IPS DF 19.7 (cell line): ENCODE data around the gene SNX10.

Experiments
- DNase-seq: peaks from one replicate; pipeline ENCODE4 v3.0.0-alpha.2; 2013; ENCODE audit warnings: low read depth, low spot score

Gene SNX10

DNA sequence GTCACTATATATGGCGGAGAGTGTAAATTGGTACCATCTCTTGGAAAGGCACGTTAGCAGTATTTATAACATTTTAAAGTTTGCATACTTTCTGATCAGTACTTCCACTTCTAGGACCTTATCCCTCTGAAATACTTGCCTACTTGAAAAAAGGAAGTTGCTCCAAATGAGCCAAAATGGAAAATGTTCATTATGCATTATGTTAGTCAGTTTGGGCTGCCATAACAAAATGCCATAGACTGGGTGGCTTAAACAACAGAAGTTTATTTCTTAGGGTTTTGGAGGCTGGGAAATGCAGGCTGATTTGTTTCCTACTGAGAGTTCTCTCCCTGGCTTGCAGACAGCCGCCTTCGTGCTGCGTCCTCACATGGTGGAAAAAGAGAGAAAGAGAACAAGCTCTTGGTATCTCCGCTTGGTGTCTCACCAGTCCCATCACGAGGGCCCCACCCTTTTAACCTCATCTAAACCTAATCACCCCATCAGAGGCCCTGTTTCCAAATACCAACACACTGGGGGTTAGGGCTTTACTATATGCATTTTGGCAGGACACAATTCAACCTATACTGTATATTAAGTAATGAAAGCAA lies 6.9 kb downstream of the SNX10 start:
- DNase-seq, result no peak

DNA sequence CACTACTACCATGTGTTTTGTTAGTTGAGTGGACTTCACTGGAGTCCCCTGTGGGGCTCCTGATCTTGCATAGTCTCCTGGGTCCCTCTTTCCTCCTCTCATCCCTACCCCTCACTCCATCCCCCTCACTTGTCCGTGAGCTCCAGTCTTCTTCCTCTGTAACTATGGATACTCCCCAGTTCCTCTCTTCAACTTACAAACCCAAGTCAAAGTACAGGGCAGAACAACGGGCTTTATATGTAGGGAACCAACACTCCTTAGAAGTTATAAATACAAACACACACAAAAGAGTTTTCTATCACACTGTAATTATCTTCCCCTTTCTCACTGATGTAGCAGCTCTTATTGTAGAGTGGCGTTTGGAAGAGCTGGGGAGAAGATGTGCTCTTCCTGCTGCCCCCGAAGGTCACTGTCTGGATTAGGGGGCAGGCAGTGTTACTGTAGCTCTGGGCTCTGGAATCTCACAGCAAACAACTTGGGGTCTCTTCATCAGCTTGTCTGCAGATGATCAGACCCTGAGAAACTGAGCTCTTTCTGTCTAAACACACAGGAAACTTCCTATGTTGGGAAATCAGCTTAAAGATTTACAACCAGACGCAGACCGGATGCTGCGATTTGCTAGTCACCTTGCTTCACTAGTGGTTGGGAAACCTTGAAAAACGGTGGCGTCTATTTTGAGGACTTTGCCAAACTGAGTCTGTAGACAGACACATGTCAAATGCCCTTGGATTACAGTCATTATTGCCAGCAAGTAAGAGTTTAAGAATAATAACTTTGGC lies 13.6 kb downstream of the SNX10 start:
- no peak for DNase-seq

DNA sequence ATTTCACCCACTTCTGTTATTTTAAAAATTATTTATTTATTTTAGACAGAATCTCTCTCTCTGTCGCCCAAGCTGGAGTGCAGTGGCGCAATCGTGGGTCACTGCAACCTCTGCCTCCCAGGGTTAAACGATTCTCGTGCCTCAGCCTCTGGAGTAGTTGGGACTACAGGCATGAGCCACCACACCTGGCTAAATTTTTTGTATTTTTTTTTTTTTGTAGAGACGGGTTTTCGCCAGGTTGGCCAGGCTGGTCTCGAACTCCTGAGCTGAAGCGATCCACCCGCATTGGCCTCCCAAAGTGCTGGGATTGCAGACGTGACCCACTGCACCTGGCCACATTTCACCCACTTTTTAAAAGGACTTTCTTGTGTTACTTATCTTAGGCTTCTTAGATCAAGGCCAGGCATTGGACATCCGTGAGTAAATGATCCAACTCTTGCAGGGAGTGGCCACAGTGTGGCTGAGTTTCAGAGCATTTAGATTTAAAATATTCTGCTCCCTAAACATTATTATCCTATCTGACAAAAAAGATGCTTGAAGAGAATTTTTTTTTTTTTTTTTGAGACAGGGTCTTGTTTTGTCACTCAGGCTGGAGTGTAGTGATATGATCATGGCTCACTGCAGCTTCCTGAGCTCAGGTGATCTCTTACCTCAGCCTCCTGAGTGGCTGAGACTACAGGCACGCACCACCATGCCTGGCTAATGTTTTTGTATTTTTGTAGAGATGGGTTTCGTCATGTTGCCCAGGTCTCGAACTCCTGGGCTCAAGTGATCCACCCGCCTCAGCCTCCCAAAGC lies 14.4 kb downstream of the SNX10 start:
- no peak for DNase-seq

DNA sequence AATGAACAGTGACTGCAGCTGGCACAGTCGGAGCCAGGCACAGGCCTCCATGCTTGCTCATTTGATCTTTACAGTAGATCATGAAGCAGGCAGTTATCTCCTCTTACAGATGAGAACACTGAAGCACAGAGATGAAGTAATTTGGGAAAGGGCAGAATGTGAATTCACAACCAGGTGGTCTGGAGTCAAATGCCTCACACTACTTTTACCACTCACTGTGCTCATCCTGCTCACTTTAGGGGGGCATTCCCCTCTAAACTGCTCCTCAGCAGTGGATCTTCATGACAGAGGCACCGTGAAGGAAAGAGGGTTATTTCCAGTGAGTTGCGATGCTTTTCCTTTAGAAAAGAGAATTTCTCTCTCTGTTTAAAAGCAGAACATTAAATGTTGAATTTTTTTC lies 15.1 kb downstream of the SNX10 start:
- DNase-seq, result no peak

DNA sequence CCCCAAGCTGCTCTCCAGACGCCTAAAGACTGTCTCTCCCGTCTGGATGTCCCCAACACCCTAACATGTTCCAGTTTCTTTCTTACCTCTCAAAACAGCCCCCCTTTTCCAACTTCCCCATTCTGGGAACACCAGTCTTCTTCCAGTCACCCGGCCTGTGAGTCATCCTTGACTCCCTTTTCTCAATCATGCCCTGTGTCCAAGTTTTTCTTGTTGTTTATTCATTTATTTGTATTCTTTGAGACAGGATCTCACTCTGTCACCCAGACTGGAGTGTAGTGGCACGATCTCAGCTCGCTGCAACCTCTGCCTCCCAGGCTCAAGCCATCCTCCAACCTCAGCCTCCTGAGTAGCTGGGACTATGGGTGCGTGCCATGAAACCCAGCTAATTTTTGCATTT lies 15.6 kb downstream of the SNX10 start:
- DNase-seq, result no peak

DNA sequence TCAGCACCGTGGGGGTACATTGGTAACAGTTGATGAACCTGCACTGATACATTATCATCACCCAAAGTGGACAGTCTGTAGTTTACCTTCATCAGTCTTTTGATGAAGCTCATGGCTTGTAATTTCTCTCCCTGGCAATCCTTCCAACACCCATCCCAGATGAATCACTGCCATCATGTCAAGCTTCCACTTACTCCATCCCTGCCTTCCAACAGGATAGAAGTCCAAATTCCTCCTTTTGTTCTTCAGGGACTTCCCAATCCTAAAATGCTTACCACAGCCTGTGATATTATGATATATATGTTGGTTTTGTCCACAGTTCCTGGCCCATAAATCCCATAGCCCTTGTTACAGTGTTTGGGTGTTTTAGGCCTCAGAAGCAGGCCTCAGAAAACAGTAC lies 16.1 kb downstream of the SNX10 start:
- DNase-seq, result no peak

DNA sequence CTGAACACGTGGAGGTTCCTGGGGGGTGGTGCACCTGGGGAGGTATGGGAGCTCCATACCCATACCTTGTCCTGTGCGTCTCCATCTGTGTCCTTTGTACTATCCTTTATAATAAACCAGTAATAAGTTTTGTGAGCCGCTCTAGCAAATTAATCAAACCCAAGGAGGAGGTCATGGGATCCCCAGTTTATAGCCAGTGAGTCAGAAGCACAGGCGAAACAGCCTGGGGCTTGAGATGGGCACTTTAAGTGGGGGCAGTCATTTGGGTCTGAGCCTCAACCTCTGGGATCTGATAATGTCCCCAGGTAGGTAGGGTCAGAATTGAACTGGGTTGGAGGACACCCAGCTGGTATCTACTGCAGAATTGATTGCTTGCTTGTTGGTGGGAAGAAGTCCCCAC lies 16.9 kb downstream of the SNX10 start:
- no peak for DNase-seq

DNA sequence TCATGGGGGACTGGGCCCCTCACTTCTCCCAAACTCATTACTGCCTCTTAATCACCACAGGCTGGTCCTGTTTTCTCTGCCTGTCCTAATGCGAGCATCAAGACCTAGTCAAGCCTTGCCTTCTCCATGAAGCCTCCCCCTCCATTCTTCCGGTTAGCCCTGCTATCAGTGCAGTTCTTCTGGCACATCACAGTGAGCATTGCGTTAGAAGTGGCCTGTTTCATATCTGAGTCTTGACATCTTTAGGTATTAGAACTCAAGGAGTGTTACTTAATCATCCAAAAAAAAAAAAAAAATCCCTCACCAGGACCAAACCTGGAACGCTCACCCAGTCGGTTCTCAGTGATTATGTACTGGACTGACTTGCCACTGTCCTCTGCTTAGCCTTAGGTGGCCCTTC lies 17.4 kb downstream of the SNX10 start:
- DNase-seq, result no peak

DNA sequence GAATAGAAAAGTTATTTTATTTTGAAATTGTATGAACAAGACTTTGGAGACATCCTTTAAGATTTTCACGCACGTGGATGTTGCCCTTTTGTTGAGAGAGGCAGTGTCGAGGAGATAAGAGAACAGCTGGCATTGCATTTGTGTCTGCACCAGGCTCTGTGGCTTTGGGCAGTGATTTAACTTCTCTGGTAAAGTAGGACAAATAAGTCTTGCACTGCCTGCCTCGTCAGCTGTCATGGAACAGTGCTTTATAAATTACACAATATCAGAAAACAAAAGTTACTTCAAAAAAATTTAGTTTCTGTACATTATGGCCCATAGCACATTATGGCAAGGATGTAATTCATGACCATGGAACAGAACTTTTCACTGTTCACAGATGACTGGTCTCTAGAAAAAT lies 20.1 kb downstream of the SNX10 start:
- DNase-seq, result no peak

DNA sequence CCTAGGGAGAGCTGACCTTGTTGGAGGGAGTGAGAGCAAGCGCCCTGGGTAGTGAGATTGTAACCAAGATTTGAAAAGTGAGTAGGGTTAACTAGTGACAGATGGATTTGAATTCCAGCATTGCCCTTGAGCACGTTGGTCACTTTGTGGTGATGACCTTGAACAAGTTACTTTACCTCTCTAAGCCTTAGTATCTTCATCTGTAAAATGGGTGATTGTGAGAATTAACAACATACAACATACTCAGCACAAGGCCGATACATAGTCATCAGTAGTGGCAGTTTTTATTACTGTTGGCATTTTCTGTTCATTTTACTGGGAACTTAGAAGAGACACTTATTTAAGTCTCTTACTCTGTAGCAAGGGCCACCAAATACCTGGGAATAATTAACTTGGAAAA lies 25.5 kb downstream of the SNX10 start:
- DNase-seq, result no peak

DNA sequence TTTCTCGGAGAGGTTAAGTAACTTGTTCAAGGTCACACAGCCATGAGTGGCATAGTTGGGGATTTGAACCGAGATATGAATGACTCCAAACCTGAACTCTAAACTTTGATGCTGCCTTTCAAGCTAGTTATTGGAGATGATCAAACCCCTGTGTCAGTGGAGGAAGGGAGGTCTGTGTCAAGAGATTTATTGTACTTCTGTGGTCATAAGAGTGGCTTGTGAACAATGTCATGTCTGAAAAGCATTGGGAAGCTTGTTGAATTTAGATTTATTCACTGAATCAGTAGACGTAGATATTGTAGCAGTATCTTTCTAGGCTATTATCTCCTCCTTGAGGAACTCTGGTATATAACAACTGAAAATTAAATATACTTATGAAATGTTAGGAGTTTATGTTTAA lies 27.3 kb downstream of the SNX10 start:
- no peak for DNase-seq

DNA sequence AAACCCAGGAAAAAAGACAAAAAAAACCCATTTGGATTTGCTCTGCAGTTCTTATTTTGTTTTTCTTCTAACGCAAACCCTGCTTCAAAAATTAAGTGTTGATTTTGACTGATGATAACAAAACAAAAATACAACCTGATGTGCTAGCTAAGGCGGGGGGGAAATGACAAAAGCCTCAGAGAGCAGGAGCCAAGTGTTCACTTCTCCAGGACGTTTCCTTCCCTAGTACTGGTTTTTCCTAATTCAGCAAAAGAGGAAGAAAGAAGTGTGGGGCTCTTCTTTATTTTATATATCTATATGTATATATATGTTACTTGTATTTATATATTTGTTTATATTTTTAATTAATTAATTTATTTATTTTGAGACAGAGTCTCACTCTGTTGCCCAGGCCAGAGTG lies 28.0 kb downstream of the SNX10 start:
- DNase-seq, result no peak

DNA sequence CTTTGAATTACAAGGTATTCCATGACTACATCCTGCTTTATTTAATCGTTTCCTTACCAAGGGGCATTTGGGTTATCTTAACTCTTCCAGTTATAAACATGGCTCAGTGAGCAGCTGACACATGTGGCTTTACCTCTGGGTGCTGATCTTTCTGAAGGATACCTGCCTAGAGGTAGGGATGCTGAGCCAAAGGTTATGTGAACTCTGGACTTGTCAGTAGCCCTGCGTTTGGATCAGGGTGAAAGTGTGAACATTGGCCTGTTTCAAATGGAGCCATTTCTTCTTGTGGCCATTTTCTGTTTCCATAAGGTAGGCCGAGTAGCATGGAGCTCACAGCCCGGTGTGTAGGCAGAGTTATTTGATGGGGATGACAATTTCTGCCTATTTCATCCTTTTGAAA lies 29.2 kb downstream of the SNX10 start:
- DNase-seq, result no peak

DNA sequence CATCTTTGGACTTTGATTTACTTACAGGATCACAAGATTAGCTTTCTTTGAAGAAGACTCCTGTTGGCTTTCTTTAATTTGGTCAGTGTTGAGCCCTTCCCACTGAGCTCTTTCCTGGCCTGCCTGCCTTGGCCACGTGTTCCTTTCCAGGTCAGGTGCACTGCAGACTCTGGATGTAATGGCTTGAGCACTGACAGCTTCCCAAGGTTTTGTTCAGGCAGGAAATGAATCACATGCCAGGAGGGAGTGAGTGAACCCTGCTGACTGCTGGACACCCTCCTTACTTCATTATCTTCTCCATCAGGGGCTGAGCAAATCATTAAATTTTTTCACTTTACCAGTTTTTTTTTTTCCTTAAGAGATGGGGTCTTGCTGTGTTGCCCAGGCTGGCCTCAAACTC lies 29.8 kb downstream of the SNX10 start:
- no peak for DNase-seq

DNA sequence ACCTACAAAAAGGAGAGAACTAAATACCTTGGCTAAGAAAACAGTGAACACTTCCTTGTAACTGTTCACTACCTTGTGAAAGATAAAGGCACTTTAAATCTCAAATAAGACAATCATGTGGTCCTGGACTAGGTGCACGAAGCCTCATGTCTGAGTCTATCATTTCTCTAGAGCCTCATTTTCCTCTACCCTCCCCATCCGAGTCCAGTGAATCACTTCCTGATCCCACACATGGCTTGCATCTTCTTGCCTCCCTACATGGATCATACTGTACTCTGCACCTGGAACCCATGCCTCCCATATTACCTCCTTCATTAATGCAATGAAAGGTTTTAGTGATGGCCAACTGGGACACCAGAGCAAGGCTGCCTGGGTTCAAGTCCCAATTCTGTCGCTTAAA lies 34.5 kb downstream of the SNX10 start:
- no peak for DNase-seq

DNA sequence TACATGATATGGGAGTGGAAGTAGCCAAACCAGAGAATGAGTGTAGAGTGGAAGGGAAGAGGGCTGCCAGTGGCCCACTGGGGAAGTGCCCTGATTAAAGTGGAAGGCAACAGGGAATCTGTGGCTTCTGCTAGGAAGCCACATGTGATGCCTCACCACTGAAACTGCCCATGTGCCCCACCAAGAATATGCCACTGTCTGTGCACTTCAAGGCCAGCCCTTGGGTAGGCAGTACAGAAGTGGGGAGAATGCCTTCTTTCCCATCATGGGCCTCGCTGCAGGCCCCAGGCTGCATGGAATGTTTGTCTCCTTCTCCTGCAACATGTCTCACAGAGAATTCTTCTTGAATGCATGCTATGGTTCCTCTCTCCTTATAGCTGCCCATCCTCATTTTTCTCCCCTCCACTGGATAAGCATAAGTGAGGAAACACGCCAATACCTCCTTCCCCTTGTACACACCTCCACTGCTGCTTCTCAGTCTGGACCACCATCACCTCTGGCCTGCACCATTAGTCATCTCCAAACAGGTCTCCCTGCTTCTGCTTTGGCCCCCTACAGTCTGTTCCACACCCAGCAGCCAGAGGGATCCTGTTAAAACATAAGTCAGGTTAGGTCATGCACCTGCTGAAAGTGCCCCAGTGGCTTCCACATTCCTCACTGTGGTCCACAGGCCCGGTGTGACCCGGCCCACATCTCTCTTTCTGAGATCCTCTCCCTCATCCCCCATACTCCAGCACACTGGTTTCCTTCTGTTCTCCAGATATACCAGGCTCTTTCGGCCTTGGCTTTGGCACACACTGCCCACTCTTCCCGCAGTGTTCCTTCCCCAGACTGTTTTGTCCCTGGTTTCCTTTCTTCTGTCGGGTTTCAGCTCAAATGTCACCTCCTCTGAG lies 37.1 kb downstream of the SNX10 start:
- no peak for DNase-seq

DNA sequence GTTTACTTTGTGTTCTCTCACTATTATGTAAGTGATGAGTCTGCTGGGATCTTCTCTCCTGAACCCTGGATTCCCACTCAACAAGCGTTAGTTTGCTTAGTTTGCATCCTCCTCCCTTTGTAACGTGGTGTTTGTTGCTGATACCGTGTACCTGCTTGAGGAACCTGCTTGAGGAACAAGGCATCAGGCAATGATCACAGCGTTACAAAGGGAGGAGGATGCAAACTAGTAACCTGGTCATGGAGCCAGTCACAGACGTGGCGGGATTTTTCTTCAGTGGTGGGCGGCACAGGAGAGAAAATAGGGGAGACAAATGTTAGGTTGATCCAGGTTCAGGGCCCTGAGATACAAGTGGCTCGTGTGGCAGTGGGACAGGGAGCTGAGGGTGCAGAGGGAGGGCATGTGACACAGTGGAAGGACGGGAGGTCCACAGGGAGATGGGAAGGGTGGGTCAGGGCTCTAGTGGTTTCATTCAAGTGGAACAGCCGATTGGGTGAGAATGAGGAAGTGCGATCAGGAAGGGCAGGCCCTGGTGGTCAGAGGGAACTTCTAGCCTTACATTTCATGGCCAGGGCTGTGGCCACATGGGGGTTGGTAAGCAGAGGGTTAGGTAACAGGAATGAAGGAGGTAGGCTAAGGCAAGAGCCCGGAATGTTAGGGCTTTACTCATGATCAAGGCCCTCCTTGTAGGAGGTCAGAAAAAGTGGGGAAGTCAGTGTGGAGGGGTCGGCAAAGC lies 38.0 kb downstream of the SNX10 start:
- no peak for DNase-seq

DNA sequence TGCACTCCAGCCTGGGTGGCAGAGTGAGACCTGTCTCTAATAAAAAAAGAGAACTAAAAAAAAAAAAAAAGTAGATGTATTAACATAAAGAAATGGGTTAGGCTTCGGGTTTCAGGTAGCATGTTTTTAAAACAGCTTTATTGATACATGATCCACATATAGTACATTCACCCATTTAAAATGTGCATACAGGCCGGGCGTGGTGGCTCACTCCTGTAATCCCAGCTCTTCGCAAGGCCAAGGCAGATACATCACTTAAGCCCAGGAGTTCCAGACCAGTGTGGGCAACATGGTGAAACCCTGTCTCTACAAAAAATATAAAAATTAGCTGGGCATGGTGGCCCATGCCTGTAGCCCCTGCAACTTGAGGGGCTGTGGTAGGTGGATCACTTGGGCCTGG lies 39.5 kb downstream of the SNX10 start:
- no peak for DNase-seq

DNA sequence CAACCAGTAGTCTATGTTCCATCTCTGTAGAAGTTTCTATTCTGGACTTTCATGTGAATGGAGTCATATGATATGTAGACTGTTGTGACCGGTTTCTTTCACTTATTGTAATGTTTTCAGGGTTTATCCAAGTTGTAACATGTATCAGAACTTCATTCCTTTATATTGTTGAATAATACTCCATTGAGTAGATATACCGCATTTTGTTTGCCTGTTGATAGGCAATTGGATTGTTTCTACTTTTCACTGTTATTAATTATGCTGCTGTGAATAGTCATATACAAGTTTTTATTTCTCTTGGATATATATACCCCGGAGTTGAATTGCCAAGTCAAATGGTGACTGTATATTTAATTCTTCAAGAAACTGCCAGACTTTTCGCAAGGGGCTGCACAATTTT lies 40.1 kb downstream of the SNX10 start:
- DNase-seq, result no peak

DNA sequence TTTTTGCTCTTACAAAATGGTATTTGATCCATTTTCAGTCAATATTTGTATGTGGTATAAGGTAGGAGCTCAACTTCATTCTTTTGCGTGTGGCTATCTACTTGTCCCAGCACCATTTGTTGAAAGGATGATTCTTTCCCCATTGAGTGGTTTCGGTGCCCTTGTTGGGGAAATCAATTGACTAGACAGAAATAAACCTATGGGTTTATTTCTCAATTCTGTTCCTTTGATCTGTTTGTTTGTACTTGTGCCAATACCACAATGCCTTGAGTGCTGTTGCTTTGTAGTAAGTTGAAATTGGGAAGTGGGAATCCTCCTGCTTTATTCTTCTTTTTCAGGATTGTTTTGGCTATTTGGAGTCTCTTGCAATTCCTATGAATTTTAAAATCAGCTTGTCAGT lies 41.0 kb downstream of the SNX10 start:
- DNase-seq, result no peak

DNA sequence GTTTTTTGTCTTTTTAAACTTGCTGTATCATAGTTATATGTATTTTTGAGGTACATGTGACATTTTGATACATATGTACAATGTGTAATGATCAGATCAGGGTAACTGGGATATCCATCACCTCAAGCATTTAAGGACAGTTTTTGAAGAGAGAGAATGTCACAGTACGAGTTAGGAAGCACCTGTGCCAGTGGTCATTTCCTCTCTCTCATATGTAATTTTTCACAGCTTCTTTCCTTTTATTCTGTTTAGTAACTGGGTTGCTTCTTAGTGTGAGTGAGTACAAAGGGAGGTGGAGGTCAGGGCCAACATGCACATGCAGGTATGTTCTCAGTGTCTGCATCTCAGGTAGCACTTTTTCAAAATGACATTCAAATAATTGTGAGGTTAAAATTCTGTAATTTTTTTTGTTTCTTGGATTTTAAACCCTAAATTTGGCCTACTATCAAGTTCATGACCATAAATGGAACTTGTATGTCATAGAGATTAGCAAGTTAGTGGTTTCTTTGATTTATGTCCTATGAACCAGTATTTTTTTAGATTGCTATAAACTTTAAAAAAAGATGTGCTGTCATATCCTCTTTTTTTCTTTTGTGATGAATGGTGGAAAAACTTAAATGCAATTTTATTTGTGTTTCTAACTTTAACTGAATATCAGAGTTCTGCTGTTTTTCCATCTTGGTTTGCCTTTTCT lies 42.7 kb downstream of the SNX10 start:
- no peak for DNase-seq
